GM18909 (cell line): ENCODE measurements around the gene CBX2.

ENCODE experiments used
- ATAC-seq: cut with Tn5 transposase; IDR thresholded peaks from one replicate; pipeline ENCODE4 v1.9.1; 2021; ENCODE audit warnings: mild to moderate bottlenecking; ENCODE audit not compliant: unreplicated experiment, poor library complexity

The CBX2 gene

DNA sequence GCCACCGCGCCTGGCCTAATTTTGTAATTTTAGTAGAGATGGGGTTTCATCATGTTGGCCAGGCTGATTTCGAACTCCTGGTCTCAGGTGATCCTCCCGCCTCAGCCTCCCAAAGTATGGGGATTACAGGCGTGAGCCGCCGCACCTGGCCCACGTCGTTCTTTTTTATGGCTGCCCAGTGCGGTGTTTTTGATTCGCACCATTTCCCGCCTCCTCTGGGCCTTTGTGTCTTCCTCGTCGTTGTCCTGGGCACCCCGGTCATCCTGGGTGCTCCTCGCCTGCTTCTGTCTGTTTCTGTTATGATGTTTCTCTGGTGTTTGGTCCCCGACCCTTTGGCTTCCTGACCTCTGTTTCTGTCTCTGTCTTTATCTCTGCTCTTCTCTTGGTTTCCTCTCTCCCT lies 46.3 kb downstream of the CBX2 start:
- ATAC-seq = no peak

DNA sequence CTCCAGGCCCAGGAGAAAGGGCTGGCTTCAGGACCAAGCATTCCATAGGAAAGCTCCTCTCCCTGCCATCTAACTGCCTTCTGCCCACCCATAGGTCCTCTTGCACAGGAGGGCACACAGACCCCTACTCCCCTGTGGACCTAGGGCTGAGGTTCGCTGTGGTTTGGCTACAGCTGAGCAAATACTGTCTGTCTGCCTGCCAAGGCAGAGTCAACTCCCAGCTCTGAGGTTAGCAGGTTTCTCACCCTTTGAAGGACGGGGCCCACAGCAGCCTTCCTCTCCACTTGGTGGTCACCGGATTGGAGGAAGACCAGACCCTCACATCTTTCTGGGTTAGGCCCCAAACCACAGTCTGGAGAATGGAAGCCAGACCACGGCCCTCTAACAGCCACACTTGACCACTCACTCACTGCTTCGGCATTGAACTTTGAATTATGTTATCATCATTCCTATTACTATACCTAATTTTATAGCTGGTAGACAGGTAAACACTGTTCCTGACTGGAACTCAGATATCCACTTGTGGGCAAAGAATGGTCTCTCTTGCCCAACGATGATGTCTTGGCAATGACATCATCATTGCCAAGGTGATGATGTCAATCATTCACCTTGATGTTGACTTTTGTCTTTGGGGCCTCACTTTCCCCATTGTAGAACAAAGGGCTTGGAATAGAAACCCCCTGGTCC lies 47.1 kb downstream of the CBX2 start:
- no peak for ATAC-seq

GRCh38 chr17:79825580-79825921 lies 47.6 kb downstream of the CBX2 start:
- no peak for ATAC-seq

DNA sequence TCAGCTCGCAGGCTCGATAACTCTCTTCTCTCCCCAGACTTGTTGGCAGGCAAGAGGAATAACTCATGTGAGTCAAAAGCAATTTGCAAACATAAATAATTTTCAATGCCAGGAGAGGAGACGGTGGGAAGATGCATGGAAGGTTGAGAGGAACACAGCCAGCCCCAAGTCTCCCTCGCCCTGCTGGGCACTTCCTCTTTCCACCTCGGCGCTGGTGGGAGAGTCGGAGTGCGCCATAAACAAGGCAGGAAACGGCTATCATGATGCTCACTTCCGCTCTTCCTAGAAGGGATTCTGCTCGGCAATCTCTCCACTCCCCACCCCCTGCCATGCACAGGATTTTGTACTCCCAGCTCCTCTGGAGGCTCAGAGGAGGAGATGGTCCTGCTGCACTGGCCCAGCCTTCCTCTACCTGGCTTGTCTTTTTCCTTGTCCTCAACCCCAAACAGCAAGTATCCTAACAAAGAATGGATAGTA lies 48.3 kb downstream of the CBX2 start:
- ATAC-seq = no peak

GRCh38 chr17:79826841-79827578 lies 49.1 kb downstream of the CBX2 start:
- no peak for ATAC-seq

GRCh38 chr17:79829004-79829403 lies 51.1 kb downstream of the CBX2 start:
- ATAC-seq = no peak

DNA sequence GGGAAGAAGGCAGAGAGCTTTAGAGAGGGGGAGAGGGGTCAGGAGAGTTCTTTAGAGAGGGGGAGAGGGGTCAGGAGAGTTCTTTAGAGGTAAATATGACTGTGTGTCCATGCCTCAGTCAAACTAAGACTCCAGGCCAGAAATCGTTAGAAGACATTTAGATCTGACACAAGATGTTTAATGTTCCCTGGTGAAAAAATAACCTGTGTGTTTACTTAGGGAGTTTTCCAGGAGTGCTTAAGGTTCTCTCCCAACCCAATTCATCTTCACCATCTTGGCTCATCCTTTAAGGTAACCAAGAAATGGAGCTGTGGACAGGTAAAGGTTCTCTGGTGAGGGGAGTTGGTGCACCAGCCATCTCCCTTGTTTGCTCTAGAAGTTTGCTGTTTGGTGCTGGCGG lies 51.5 kb downstream of the CBX2 start:
- no peak for ATAC-seq

DNA sequence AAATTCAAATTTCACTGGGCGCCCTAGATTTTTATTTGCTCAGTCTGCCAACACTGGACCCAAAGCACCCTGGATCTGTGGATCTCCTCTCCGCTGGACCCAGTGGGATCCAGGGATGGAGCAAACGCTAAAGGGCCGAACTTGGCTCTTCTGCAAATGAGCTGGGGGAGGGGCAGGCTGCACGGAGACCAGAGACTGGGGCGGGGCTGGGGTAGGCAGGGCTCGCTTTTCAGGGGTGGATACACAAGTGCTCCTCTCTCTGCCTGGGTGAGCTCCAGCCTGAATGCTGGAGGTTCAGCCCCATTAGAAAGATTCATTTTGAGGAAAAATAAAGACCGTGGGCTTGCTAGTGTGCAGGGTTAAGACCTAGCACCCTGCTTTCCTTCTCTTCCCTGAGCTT lies 52.4 kb downstream of the CBX2 start:
- ATAC-seq = no peak

GRCh38 chr17:79830763-79831264 lies 52.9 kb downstream of the CBX2 start:
- no peak for ATAC-seq

DNA sequence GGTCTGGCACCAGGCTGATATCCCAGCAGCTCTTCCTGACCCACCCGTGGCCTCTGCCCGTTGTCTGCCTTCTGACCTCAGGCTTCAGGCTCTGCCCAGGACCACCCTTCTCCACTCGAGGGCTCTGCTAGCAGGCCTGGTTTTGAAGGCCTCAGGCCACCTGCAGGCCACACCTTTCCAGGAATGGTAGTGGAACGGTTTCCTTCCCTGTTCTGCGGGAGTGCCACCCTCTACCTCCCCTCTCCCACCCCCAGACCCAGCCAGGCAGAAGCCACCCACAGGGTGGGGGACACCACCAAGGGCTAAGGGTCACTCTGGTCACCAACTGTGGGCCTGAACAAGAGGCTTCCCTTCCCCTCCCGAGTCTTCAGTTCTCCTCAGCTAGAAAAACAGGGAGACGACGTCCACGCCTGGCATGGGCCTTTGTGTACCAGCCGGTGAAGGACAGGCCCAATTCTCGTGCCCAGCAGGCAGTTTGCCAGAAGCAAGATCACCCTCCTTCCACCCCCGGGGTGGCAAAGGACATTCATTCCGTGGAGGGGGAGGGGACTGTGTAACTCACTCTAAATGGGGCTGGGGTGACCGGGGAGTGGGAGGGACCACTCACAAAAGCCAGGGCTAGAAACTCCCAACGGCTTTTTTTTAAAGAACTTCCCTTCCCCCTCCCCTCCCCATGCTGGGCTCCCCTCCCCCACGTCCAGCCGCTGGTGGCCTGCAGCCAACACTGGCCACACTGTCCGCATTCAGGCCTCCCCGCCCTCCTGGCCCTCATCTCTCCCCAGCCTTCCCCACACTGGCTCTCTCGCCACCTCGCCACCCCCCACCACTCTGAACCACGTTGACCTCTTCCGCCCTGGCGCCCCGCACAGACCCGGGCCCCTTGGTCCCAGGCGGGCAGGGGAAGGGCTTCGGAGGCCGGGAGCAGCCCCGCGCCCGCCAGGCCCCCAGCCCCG lies 53.6 kb downstream of the CBX2 start:
- ATAC-seq = no peak

- ATAC-seq = no peak
Observed at GRCh38 chr17:79832218-79833109, 54.5 kb downstream of the CBX2 start.

- no peak for ATAC-seq
Observed at GRCh38 chr17:79833110-79833450, 55.1 kb downstream of the CBX2 start.

DNA sequence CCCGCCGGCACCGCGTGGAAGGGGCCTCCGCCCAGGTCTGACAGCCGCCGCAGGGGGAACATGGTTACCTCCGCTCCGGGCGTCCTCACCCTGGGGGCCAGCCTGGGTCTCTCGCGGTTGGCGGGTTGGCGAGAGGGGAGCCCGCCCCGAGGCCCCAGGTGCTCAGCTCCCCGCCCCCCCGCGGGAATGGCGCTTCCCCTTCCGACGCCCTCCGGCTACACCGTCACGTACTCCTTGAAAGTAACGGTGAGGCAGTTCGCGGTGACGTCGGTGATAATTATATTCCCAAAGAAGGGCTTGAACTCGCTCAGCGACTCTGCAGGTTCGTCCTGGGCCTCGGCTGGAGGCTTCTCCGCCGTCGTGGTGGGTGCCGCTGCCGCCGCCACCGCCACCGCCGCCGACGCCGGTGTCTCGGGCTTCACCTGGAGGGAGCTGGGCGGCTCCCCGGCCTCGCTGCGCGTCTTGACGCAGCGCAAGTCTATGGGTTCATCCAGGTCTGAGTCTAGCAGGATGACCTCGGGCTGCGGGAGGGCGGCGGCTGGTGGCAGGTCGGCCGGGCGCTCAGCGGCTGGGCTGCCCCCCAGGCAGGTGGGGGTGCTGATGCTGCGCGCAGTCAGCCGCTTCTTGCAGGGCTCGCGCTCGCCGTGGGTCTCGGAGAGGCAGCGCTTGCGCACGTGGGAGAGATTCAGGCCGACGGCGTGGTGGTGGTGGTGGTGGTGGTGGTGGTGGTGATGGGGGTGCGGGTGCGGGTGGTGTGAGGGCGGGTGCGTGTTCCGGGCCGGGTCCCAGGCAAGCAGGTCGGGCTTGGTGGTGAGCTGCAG lies 56.0 kb downstream of the CBX2 start:
- no peak for ATAC-seq

DNA sequence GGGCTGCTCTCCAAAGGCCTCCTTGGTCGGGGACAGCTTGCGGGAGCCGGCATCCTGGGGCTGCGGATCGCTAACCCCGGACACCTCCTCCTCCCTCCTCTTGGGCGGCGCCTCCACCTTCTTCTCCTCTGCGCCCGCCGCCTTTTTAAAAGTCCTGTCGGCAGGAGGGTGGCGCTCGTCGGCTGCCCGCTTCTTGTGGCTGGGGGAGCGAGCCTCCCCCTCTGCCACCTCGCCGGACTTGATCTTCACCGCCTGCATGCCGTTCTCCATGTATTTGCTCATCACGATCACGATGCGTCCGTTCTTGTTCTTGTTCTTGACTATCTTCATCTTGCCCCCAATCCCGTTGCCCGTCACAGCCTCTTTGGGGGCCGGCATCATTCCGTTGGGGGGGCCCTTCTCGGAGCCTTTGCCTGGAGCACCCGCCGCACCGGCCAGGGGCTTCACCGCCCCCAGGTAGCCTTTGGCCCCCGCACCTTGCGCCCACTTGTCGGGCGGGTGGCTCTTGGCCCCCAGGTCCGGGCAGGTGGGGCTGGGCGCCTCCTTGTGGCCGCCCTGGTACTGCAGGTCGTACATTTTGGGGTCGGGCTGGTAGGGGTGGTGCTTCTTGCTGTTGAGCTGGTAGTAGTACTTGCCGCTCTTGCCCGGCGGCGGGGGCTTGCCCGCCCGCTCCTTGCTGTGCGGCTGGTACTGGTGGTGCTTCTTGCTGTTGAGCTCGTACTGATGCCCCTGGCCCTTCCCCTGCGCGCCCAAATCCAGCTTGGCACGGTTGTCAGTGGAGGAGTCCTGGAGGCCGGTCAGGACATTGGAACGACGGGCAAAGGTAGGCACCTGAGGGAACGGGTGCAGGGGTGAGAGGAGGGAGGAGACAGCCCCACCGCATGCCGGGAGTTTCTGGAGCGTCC lies 56.9 kb downstream of the CBX2 start:
- no peak for ATAC-seq

DNA sequence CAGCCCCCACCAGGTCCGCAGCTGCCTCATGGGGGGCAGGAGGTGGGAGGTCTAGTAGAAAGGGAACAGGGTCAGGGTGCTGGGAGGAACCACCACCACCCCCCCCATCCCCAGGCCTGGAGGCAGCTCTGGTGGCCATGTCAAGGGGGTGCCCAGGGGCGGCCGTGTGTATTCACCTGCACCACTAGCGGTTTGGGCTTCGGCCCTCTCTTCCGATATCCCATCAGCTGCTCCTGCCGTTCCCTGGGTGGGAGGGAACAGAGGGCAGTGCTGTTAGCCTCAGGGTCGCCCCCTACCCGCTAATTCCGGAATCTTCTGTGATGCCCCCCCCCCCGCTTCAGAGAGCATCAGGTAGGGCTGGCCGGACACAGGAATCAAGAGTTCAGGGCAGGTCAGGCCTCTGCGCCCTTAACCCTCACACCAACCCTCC lies 57.5 kb downstream of the CBX2 start:
- no peak for ATAC-seq

DNA sequence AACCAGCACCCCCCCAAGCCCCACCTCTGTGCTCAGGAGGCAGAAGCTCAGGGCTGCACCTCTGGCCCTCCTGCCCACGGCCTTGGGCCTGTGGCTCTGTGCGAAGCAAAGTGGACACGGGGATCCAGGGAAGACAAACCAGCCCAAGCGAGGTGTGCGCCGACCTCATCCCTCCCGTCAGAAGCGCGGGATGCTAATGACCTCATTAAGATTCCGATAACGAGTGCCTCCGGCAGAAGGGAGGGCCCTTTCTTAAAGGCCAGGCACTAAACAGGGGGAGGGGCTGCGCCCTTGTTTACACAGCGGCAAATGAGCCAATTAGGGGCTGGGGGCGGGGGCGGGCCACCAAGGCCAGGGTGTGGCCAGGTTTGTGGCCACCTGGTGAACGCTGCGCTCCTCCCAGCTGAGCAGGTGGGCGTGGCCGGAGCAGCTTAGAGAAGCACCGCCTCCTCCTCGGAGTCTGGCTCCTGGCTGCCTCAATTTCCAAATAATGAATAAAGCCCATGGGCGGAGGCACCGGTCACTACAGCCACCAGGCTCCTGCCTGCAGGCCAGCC lies 58.1 kb downstream of the CBX2 start:
- no peak for ATAC-seq

DNA sequence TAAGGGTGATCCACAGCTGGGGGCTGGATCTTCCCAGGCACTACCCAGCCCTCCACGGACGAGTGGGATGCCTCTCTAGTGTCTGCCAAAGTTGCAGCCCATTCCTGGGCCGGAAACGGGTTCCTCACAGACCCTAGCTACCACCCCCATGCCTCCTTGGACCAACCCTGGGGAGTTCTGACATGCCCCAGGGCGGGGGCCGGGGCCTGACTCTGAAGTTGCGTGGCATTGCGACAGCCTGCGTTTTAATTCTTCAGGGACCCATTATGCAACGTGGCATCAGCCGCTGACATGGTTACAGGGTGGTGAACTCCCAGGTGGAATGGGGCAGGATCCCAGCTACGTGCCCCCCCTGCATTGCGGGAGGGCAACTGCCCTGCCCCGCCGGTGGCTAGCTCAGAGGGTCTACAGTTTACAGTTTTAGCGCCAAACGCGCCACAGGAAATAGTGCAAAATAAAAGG lies 58.6 kb downstream of the CBX2 start:
- no peak for ATAC-seq
